Measurements from ENCODE around the gene HLA-DQA1.
"Not testable (repeated sequence)": the region's sequence is repeated elsewhere in the genome, so short reads cannot be mapped to it uniquely, and the experiment has no call there.

DNA sequence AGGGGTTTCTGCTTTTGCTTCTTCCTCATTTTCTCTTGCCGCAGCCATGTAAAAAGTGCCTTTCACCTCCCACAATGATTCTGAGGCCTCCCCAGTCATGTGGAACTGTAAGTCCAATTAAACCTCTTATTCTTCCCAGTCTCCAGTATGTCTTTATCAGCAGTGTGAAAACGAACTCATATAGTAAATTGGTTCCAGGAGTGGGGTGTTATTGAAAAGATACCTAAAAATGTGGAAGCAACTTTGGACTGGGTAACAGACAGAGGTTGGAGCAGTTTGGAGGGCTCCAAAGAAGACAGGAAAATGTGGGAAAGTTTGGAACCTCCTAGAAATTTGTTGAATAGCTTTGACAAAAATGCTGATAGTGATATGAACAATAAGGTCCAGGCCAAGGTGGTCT, 34.7 kb downstream of the HLA-DQA1 start:
- not testable (repeated sequence) for TF ChIP-seq POLR2A (IDR thresholded peaks at IDR 0.05; ENCODE audit: low read length); GATA1 (IDR thresholded peaks at IDR 0.05; ENCODE audit: low read depth, low read length)
